ENCODE data around the gene SKAP2. TPM values are rescaled to one million over a fixed set of nuclear protein-coding genes. Genes with fewer than 3 reads are reported as not detected.

The SKAP2 gene
- total RNA-seq, 1 donor from 2014 or later = 65.2 TPM

DNA sequence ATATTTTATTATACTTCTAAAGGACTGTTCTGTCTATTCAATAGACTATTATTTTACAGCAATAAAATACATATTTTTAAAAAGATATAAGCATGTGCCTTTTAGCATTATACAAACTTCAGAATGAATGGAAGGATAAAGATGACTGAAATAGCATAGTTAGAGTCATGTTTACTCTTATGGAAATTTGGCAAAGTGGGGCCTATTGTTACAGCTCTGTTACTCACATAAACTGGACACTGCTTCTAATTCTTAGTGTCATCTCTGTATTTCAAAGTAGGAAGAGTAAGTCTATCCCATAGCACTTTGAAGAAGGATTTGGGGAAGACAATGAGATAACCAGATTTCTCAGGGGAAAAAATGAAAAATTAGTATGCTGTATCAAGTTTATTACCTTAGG lies 168.2 kb downstream of the SKAP2 start:
- no peak for DNase-seq (ENCODE audit: low read depth)

DNA sequence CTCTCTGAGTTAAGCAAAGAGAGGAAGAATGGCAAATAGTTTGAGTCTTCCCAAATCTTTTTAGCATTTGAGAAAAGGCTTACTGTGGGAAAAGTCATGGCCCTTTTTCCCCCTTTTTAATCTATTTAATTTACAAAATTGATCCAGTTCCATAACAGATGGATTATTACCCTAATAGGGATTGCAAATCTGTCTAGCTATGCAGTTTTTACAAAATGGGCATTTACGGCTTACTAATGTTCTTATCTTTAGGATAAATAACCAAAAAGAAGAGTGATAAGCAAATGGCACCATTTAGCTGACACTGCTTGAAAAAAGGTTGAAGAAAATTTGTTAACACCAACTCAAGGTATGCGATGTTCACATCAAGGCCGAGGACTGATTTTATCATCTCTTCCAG lies 169.7 kb downstream of the SKAP2 start:
- DNase-seq (ENCODE audit: low read depth) = no peak

DNA sequence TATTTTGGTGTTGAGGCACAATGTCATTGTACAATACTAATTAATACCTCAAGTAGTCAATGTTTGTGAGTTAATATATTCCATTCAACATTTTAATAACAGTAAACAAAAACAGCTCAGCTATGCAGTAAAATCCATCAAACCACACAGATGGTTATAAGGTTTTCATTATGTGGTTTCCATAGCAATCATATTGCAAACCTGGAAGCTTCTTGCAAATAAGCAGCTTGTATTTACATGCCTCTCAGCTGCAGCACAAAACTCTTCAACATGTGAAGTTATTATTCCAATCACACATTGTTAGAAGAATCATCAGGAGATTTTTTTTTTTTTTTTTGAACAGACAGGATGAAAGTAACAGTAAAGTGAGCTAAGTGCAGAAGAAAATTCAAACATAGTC lies 170.2 kb downstream of the SKAP2 start:
- no peak for DNase-seq (ENCODE audit: low read depth)

GRCh38 chr7:26691886-26692285 lies 172.5 kb downstream of the SKAP2 start:
- DNase-seq (ENCODE audit: low read depth) = no peak

GRCh38 chr7:26691406-26691805 lies 173.0 kb downstream of the SKAP2 start:
- DNase-seq (ENCODE audit: low read depth) = no peak

GRCh38 chr7:26690135-26690805 lies 174.1 kb downstream of the SKAP2 start:
- DNase-seq (ENCODE audit: low read depth) = no peak

- DNase-seq (ENCODE audit: low read depth) = no peak
Observed at GRCh38 chr7:26688936-26689506, 175.4 kb downstream of the SKAP2 start.

DNA sequence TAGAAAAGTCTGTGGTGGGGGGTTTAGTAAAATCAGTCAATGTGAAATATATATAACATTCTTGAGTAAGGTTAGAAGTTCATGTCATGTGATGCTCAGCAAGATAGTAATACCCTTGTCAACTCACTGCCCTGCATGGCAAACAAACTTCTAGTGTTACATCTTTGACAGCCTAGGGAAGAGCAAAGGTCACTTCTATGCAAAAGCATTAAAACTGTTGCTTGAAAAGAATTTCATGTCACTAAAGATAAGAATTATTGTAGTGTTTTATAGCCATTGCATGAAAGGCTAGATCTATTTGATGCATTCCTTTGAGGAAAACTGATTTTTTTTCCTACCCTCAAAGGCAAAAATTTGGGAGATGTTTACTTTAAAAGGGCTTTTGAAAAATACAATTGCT lies 176.0 kb downstream of the SKAP2 start:
- DNase-seq (ENCODE audit: low read depth) = no peak

DNA sequence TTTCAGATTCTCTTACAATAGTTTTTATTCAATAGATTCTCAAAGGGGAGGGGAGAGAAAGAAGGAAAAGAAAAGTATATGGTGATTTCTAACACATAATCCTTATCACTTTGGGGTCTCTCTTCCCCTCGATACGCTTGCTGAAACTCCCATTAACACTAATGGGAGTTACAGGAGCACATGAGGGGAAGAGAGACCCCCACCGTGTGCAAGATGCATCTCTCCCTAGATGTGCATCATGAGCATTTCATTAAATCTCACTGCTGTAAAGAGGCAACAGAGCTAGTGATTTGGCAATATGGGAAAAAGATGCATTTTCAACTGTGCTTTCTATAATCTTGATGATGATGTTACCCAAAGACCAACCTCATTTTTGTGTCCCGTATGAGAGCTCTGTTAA lies 177.4 kb downstream of the SKAP2 start:
- DNase-seq (ENCODE audit: low read depth) = no peak

DNA sequence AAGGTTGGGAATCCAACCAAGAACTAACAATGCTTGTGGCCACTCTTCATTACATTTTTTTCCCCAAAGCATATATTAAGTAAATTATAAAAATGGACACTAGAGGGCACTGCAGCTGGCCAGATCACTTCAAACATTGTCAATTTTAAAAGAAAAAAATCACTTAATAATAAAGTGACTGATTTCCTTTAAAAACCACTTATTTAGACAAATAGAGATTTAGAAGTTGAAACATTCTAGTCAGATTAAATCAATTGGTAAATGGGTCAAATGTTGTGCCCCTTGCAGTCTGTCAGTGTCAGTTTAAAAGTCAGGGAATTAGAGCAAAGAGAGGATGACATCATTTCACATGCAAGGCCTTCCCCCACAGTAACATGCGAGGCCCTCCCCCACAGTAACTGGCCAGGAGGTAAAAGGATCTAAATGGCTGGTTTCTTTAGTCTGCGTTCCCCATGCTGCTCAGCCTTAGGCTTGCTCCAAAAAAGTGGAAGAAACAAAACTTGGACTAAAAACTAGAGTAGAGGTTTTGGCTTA lies 177.9 kb downstream of the SKAP2 start:
- peak; percentile 76 for DNase-seq (ENCODE audit: low read depth)

DNA sequence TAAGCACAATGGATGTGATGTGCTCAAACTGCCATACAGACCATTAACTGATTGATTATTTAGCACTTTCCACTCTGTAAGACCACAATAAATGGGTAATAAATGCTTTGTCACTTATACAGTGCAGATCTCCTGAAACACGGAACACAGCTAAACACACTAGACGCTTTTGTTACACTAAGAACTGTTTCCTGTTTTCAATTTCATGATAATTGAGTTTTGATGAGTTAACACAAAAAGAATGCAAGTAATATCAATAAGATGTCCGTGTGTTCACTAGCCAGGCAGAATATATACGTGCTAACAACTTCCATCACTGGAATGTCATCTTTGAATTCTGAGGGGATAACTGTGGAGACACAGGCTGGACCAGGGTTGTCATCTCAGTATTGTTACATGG lies 178.8 kb downstream of the SKAP2 start:
- DNase-seq (ENCODE audit: low read depth) = no peak

DNA sequence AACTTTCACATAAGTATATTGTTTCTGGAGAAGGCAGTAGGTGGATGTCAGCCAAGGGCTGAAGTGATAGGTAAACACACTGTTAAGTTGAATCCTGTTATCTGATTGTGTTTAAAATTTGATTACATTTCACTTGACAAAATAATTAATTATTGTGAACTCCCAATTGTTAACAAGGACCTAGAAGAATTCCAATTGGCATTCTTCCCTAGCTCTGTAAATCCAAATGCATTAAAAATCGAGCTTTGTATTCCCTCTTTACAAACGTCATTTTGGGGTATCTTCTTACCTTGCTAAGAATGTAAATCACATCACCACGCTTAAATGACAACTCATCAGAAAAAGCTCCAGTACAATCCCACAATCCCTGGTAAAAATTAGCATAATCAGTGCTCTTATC lies 179.9 kb downstream of the SKAP2 start:
- no peak for DNase-seq (ENCODE audit: low read depth)

GRCh38 chr7:26683277-26683676 lies 181.1 kb downstream of the SKAP2 start:
- DNase-seq (ENCODE audit: low read depth) = no peak

DNA sequence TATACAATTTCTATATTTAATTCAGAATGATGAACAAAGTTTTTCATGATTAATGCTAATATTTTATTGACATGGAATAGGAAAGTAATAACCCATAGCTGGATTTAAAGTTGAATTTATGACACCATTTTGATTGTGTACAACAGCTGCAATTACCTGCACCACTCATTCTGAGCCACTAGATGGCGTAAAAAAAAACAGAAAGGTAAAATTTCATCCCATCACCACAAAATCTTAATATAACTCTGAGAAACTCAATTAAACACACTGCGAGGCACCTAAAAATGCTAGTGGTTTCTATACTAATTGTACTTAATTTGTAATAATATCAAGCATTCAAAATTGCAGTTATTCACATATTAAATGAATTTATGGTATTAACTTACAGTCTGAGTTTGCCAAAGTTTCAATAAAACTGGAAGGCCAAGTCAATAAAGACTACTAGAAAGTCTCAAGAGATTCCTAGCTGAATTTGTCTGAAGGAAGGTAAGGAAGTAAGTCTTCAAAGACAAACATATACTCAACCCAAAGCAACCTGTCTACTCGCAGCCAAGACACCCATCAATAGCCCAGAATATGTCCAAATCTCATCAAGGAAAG lies 182.5 kb downstream of the SKAP2 start:
- DNase-seq (ENCODE audit: low read depth) = peak; percentile 37

DNA sequence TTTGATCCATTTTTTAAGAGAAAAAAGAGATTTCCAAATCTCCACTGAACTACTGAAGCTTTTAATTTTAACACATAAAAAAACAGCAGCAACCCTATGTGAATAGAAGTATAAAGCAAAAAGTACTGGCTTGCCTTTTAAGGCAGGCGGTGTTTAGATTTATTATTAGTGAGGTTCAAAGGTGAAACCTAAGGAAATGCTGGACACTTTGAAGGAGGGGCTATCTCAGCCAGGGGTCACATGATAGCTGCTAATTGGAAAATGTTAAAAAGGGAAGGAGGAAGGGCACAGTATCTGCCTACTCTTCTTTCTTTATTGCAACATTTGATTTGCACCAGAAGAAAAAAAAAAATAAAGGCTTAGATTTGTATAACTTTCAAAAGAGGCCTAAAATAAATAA lies 183.8 kb downstream of the SKAP2 start:
- DNase-seq (ENCODE audit: low read depth) = no peak

DNA sequence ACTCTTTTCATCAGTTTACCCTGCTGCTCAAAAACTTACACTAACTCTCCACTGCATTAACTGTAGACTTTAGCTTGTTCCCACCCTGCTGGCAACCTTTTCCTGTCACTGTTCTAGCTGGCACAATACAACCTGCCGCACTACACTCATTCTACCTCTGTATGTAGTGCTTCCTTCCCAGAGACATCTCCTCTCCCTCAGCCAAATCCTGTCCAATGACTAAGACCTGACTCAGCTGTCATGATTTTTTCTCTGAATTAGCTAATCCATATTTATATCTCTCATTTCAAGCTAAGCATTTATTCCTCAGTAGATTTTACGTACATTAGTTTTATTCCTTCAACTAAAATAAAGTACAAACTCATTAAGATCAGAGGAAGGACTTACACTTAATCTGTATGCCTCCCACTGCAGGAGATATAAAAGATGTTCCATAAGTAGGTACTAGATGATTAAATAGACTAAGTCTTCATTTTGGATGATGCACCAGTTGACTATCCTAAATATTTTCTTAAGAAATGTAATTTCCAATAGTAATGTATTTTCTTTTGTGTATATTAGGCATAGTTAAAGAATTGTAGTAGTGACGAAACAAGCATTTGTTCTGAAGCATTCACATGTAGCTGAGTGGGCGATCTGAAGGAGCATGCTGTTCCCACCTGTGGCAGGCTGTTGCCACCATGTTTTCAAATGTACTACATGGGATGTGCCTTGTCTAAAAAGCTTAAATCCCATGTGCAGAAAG lies 189.1 kb downstream of the SKAP2 start:
- no peak for DNase-seq (ENCODE audit: low read depth)

GRCh38 chr7:26673858-26674257 lies 190.5 kb downstream of the SKAP2 start:
- DNase-seq (ENCODE audit: low read depth) = no peak

GRCh38 chr7:26673271-26673670 lies 191.1 kb downstream of the SKAP2 start:
- DNase-seq (ENCODE audit: low read depth) = no peak

GRCh38 chr7:26670841-26671240 lies 193.5 kb downstream of the SKAP2 start:
- DNase-seq (ENCODE audit: low read depth) = no peak

DNA sequence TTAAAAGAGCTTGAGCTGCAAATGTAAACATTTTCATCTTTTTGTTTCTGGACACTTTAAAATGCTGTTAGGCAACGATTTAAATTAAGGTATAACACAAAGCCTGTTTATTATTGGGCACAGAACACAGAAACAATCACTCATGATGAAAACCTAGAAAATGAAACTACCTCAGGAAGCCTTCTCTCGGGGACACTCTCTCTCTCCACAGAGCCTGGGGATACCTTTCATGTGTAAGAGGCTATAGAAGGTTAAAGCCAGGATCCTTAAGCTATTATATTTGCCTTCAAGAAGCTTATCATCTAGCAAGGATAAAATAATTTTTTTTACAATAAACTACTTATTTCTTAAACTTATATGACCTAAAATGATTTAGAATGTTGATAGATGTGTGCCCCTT lies 194.1 kb downstream of the SKAP2 start:
- DNase-seq (ENCODE audit: low read depth) = no peak

GRCh38 chr7:26668821-26669220 lies 195.6 kb downstream of the SKAP2 start:
- peak; percentile 27 for DNase-seq (ENCODE audit: low read depth)

DNA sequence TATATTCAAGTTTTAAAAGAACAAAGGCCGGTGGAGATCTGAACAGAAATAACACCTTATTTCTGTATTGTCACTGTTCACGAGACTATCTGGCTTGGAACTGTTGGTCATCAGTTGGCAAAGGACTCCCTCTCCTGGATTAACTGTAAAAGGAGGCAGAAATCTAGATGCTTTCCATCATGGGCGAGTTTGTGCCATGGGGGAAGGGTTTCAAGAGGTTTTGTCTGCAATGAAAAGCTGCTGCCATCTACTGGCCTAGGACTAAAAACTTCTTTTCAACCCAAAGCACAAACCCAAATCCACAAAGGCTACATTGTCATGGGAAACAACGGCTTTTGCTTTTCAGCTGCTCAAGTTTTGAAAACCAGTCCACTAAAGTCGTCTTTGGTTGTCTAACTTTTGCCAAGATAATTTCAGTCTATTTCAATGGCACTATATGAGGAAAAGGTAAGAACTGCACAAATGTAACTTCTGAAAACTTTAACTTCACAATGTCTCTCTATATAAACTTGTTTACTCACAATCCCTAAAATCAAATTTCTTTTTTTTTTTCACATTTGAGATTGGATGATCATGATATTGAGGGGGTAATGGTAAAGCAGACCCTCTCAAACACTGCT lies 196.8 kb downstream of the SKAP2 start:
- peak; percentile 96 for DNase-seq (ENCODE audit: low read depth)

Measured in renal cortical epithelial cell (primary cell).